CD4-positive, alpha-beta T cell (primary cell): Measurements from ENCODE around the gene ERP44. TPM values are rescaled to one million over a fixed set of nuclear protein-coding genes. Genes with fewer than 3 reads are reported as not detected.
A peak's percentile ranks its signal among the peaks of the same experiment; 100 is the strongest.

ENCODE experiments used
- ATAC-seq: fragments of 200-7000 bp; cut with Tn5 transposase; one replicate; pipeline ENCODE4 v1.10.0; 2022; ENCODE audit warnings: mild to moderate bottlenecking; ENCODE audit not compliant: poor library complexity
- CTCF ChIA-PET: fragments of 350-600 bp; sonication (Branson Sonifier 250); formaldehyde crosslinking; loops from one replicate; lab custom pipeline; 2021; ENCODE audit warnings: antibody characterized with exemption, inconsistent platforms; lab: Charles Lee
- POLR2A ChIA-PET: fragments of 350-600 bp; sonication (Branson Sonifier 250); formaldehyde crosslinking; loops from one replicate; lab custom pipeline; 2021; ENCODE audit warnings: antibody characterized with exemption, inconsistent platforms; lab: Charles Lee
- DNase-seq, 14 experiments: peaks; one replicate each; pipeline ENCODE4 v3.0.0-alpha.2; 2013 to 2020; ENCODE audit warnings: mixed read lengths in 2 of 14
- H3K27ac ChIP-seq, 2 donors: one replicate each; pipeline versions ENCODE4 v1.5.1 to v1.7.0; 2013; ENCODE audit warnings: low read length in 2 of 2, low read depth in 1 of 2, mild to moderate bottlenecking in 1 of 2
- H3K27me3 ChIP-seq, 2 experiments: 1 replicate in 1 of 2; 2 replicates in 1 of 2; pipeline versions ENCODE4 v1.6.1 to v1.7.0; 2013; ENCODE audit warnings: low read length in 2 of 2, control low read depth in 1 of 2, mild to moderate bottlenecking in 1 of 2, moderate library complexity in 1 of 2; ENCODE audit not compliant: insufficient read depth in 2 of 2, control insufficient read depth in 1 of 2
- H3K36me3 ChIP-seq: one replicate; pipeline ENCODE4 v1.6.1; 2013; ENCODE audit warnings: low read length, control low read depth; ENCODE audit not compliant: insufficient read depth
- H3K4me1 ChIP-seq: one replicate; pipeline ENCODE4 v1.6.1; 2013; ENCODE audit warnings: low read length, control low read depth; ENCODE audit not compliant: insufficient read depth
- H3K4me3 ChIP-seq: one replicate; pipeline ENCODE4 v1.5.1; 2013; ENCODE audit warnings: mild to moderate bottlenecking, low read length, moderate library complexity
- H3K9me3 ChIP-seq, 2 experiments: 1 replicate in 1 of 2; 2 replicates in 1 of 2; pipeline versions ENCODE4 v1.6.1 to v1.7.0; 2013; ENCODE audit warnings: low read length in 2 of 2, mild to moderate bottlenecking in 2 of 2, control low read depth in 1 of 2, moderate library complexity in 1 of 2; ENCODE audit not compliant: control insufficient read depth in 1 of 2, insufficient read depth in 1 of 2
- H3K27ac Mint-ChIP-seq: one replicate; pipeline ENCODE4 v1.8.0; 2020; ENCODE audit warnings: mixed read lengths
- H3K27me3 Mint-ChIP-seq: one replicate; pipeline ENCODE4 v1.8.0; 2021; ENCODE audit warnings: mixed read lengths
- H3K36me3 Mint-ChIP-seq: one replicate; pipeline ENCODE4 v1.8.0; 2021; ENCODE audit warnings: low read depth, mixed read lengths
- H3K4me1 Mint-ChIP-seq: one replicate; pipeline ENCODE4 v1.8.0; 2021; ENCODE audit warnings: low read depth, mixed read lengths
- H3K4me3 Mint-ChIP-seq: one replicate; pipeline ENCODE4 v1.8.0; 2020; ENCODE audit warnings: mild to moderate bottlenecking, mixed read lengths
- H3K9me3 Mint-ChIP-seq: one replicate; pipeline ENCODE4 v1.8.0; 2020; ENCODE audit warnings: mixed read lengths
- intact Hi-C, 2 experiments: fragments of 100-400 bp; cut with DNase I in 1 of 2; cut with micrococcal nuclease in 1 of 2; formaldehyde crosslinking; loops; one replicate each; pipeline versions ENCODE4 v1.15.1 to v1.9.0; 2023 to 2025; cut with DNase I, micrococcal nuclease
- total RNA-seq, 174 experiments: library from RNA in 2 of 174; stranded (reverse) in 2 of 174; gene quantifications; one replicate each; pipeline ENCODE4 v1.2.3 and lab custom pipeline; 2021 to 2026
- TF ChIP-seq, protein P1 (sequence below): fragments of 200-600 bp; IDR thresholded peaks from one replicate; pipeline ENCODE4 v1.8.0; 2022; ENCODE audit warnings: antibody characterized with exemption, mild to moderate bottlenecking

Gene ERP44
- total RNA-seq, 2 experiments from 2014 or later: 6.8 to 7.1 TPM

DNA sequence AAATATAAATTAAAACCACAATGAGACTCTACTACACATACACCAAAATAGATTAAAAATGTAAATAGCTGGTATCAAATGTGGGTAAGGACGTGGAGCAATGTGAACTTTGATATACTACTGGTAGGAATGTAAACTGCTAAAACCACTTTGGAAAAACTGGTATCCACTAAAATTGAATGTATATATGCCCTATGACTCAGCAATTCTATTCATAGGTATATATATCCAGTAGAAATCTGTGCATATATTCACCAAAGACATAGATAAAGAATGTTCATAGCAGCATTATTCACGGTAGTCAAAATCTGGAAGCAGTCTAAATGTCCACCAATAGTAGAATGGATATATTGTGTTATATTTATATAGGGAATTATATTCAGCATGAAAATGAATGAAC is 85.2 kb downstream of the ERP44 start:
- peaks cover 55% of the 10 kb centered on the region for H3K36me3 ChIP-seq
- H3K4me3 ChIP-seq: no peak overlapping the region
- intact Hi-C loops: loop anchor here (10.0 kb wide), 2 partner anchors 829 to 849 kb away; no protein-coding TSS in a partner anchor
- Mint-ChIP-seq H3K4me1 (no peaks in the 10 kb centered on the region), H3K36me3 (peaks cover 82% of the 10 kb centered on the region), H3K9me3 (peaks cover 2% of the 10 kb centered on the region), H3K27ac (no peak overlapping the region), H3K4me3 (no peak overlapping the region), H3K27me3 (no peaks in the 10 kb centered on the region)
- ChIA-PET POLR2A (no interaction called here), CTCF (no interaction called here)
- no peak overlapping the region for H3K27ac ChIP-seq
- H3K4me1 ChIP-seq: no peaks in the 10 kb centered on the region
- ATAC-seq: no peak
- no peaks in the 10 kb centered on the region for H3K27me3 ChIP-seq
- TF ChIP-seq, protein P1, sequence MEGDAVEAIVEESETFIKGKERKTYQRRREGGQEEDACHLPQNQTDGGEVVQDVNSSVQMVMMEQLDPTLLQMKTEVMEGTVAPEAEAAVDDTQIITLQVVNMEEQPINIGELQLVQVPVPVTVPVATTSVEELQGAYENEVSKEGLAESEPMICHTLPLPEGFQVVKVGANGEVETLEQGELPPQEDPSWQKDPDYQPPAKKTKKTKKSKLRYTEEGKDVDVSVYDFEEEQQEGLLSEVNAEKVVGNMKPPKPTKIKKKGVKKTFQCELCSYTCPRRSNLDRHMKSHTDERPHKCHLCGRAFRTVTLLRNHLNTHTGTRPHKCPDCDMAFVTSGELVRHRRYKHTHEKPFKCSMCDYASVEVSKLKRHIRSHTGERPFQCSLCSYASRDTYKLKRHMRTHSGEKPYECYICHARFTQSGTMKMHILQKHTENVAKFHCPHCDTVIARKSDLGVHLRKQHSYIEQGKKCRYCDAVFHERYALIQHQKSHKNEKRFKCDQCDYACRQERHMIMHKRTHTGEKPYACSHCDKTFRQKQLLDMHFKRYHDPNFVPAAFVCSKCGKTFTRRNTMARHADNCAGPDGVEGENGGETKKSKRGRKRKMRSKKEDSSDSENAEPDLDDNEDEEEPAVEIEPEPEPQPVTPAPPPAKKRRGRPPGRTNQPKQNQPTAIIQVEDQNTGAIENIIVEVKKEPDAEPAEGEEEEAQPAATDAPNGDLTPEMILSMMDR: no peak
- H3K9me3 ChIP-seq: peaks cover 0 to 8% of the 10 kb centered on the region in 2 experiments
- no peak for DNase-seq

DNA sequence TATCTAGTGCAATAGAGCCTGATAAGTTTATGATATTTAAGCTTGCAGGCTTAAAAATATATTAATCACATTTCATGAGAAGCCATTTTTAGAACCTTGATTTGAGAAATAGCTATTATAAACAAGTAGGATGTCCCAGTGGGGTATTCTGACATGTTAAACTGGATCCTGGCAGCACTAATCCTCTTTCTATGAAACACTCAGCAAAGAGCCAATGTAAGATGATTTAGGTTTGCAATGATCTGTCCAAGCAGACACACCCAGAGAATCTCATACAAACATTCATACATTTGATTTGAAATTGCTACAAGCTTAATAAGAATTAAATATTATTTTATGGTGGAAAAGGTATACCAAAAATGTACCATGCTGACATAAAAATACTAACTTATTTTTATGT is 86.5 kb downstream of the ERP44 start:
- POLR2A ChIA-PET: no interaction called here
- CTCF ChIA-PET: no interaction called here
- H3K36me3 ChIP-seq: peaks cover 49% of the 10 kb centered on the region
- no peak for ATAC-seq
- DNase-seq: no peak
- Mint-ChIP-seq H3K27ac (no peak overlapping the region), H3K36me3 (peaks cover 76% of the 10 kb centered on the region), H3K27me3 (no peaks in the 10 kb centered on the region), H3K9me3 (peaks cover 2% of the 10 kb centered on the region), H3K4me3 (no peak overlapping the region), H3K4me1 (no peaks in the 10 kb centered on the region)
- no peaks in the 10 kb centered on the region for H3K4me1 ChIP-seq
- H3K27me3 ChIP-seq: no peaks in the 10 kb centered on the region
- no peak overlapping the region for H3K4me3 ChIP-seq
- TF ChIP-seq, protein P1: no peak
- peaks cover 0 to 8% of the 10 kb centered on the region in 2 experiments for H3K9me3 ChIP-seq
- H3K27ac ChIP-seq: no peak overlapping the region
- intact Hi-C loops: loop anchor here (10.0 kb wide), 2 partner anchors 827 to 847 kb away; no protein-coding TSS in a partner anchor

DNA sequence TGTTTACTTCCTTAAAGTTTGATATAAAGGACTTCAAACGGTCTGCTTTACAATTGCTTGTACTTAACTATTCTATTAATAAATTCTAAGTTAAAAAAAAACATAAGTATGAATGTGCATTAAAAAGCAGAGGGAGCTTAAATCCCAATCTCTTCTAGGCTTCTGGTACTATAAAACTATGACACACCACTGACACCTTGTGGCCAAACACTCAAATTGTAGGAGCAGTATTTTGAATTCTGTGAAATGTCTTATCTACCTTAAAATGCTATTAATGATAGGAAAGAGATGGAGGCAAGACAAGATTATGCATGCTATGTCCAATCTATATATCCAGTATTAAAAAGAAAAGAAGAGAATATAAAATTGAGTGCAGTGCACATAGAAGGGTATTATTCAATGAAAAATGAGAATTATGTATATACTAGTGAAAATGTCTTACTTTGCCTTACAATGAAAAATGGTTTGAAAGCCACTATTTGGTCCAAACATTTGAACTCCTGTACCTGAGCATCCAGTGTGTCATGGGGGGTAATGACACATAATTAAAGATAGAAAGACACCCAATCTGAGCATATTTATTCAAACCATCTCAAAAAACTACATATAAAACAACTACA is 87.6 kb downstream of the ERP44 start:
- Mint-ChIP-seq H3K27ac (no peak overlapping the region), H3K36me3 (peaks cover 76% of the 10 kb centered on the region), H3K9me3 (peaks cover 2% of the 10 kb centered on the region), H3K4me1 (no peaks in the 10 kb centered on the region), H3K27me3 (no peaks in the 10 kb centered on the region), H3K4me3 (no peak overlapping the region)
- POLR2A ChIA-PET: no interaction called here
- CTCF ChIA-PET: interaction anchor here (0.8 to 1.5 kb wide), 4 partner anchors 187 to 208 kb away, joined by 3 to 4 read pairs (median 3); no protein-coding TSS in a partner anchor
- no peaks in the 10 kb centered on the region for H3K27me3 ChIP-seq
- no peak overlapping the region for H3K4me3 ChIP-seq
- H3K27ac ChIP-seq: no peak overlapping the region
- DNase-seq: peak in 8 of 14 experiments; percentile 3 to 75 (median 38)
- peak; percentile 58 for ATAC-seq
- intact Hi-C loops: loop anchor here (1.0 to 10.0 kb wide), 4 partner anchors 204 to 846 kb away; no protein-coding TSS in a partner anchor
- H3K4me1 ChIP-seq: no peaks in the 10 kb centered on the region
- TF ChIP-seq, protein P1: peak; percentile 73
- peaks cover 43% of the 10 kb centered on the region for H3K36me3 ChIP-seq
- peaks cover 0 to 8% of the 10 kb centered on the region in 2 experiments for H3K9me3 ChIP-seq
